Right atrium auricular region (tissue), 2 donors: ENCODE data around the gene CHST14. TPM values are rescaled to one million over a fixed set of nuclear protein-coding genes. Genes with fewer than 3 reads are reported as not detected.

Source experiments
- DNase-seq: peaks from one replicate; pipeline ENCODE4 v3.0.0-alpha.2; 2019; ENCODE audit warnings: low spot score
- H3K27ac ChIP-seq, 2 donors: fragments of 200-600 bp; sonication (generic); 1 replicate in 1 of 2; 2 replicates in 1 of 2; pipeline ENCODE4 v1.5.1; 2016 to 2019
- H3K27me3 ChIP-seq, 2 donors: fragments of 200-600 bp; sonication (generic); one replicate each; pipeline versions ENCODE4 v1.5.1 to v1.6.0; 2017 to 2019
- H3K36me3 ChIP-seq: fragments of 200-600 bp; sonication (generic); one replicate; pipeline ENCODE4 v1.5.1; 2016
- H3K4me1 ChIP-seq, 2 donors: fragments of 200-600 bp; sonication (generic); one replicate each; pipeline versions ENCODE4 v1.5.1 to v1.6.0; 2017 to 2019
- H3K4me3 ChIP-seq, 2 donors: fragments of 200-600 bp; sonication (generic); 1 replicate in 1 of 2; 2 replicates in 1 of 2; pipeline ENCODE4 v1.5.1; 2017 to 2019; ENCODE audit warnings: mild to moderate bottlenecking in 1 of 2, moderate library complexity in 1 of 2
- H3K9me3 ChIP-seq, 2 donors: fragments of 200-600 bp; sonication (generic); one replicate each; pipeline ENCODE4 v1.5.1; 2019
- CTCF ChIP-seq, 2 donors: fragments of 200-600 bp; sonication (generic); IDR thresholded peaks; one replicate each; pipeline ENCODE4 v1.5.1; 2019; ENCODE audit warnings: antibody characterized with exemption in 2 of 2
- total RNA-seq, 2 donors: library from RNA; depleted of rRNA; stranded (reverse); fragments of >200 nt; gene quantifications; one replicate each; pipeline ENCODE4 v1.1.0, GENCODE V29; 2016

Gene CHST14
- total RNA-seq, 2 donors from 2014 or later = 13.2 to 14.2 TPM

- Histone ChIP-seq H3K27me3 (no peaks in the 10 kb centered on the region), H3K4me1 (peaks cover 0 to 42% of the 10 kb centered on the region in 2 donors), H3K9me3 (no peaks in the 10 kb centered on the region), H3K4me3 (peak overlapping the region; percentile 22 to 54), H3K36me3 (no peaks in the 10 kb centered on the region), H3K27ac (peak overlapping the region in 1 of 2 donors; percentile 7)
- no peak for TF ChIP-seq CTCF (IDR thresholded peaks at IDR 0.05)
- no peak for DNase-seq
These were observed 34.5 kb upstream of the CHST14 start for GRCh38 chr15:40436116-40436891.

GRCh38 chr15:40436892-40437751 lies 33.7 kb upstream of the CHST14 start:
- Histone ChIP-seq H3K4me3 (peak overlapping the region; percentile 22 to 54), H3K27ac (no peak overlapping the region), H3K36me3 (no peaks in the 10 kb centered on the region), H3K4me1 (peaks cover 0 to 42% of the 10 kb centered on the region in 2 donors), H3K27me3 (no peaks in the 10 kb centered on the region), H3K9me3 (no peaks in the 10 kb centered on the region)
- no peak for TF ChIP-seq CTCF (IDR thresholded peaks at IDR 0.05)
- DNase-seq = no peak

- Histone ChIP-seq H3K27me3 (no peaks in the 10 kb centered on the region), H3K4me3 (no peak overlapping the region), H3K9me3 (no peaks in the 10 kb centered on the region), H3K36me3 (no peaks in the 10 kb centered on the region), H3K27ac (peak overlapping the region in 1 of 2 donors; percentile 85), H3K4me1 (peaks cover 0 to 51% of the 10 kb centered on the region in 2 donors)
- DNase-seq = no peak
- no peak for TF ChIP-seq CTCF (IDR thresholded peaks at IDR 0.05)
These were observed 32.8 kb upstream of the CHST14 start for GRCh38 chr15:40437752-40438687.

GRCh38 chr15:40438712-40439111 lies 32.1 kb upstream of the CHST14 start:
- Histone ChIP-seq H3K27me3 (no peaks in the 10 kb centered on the region), H3K27ac (peak overlapping the region; percentile 75 to 85), H3K4me1 (peaks cover 0 to 58% of the 10 kb centered on the region in 2 donors), H3K9me3 (no peaks in the 10 kb centered on the region), H3K4me3 (no peak overlapping the region), H3K36me3 (no peaks in the 10 kb centered on the region)
- no peak for TF ChIP-seq CTCF (IDR thresholded peaks at IDR 0.05)
- DNase-seq = no peak

- DNase-seq = no peak
- peak overlapping the region; percentile 93 to 95 for H3K4me3 ChIP-seq
- TF ChIP-seq CTCF (IDR thresholded peaks at IDR 0.05) = no peak
- no peaks in the 10 kb centered on the region for H3K27me3 ChIP-seq
- no peaks in the 10 kb centered on the region for H3K36me3 ChIP-seq
- H3K27ac ChIP-seq = peak overlapping the region; percentile 75 to 85
- H3K9me3 ChIP-seq = no peaks in the 10 kb centered on the region
- peaks cover 0 to 66% of the 10 kb centered on the region in 2 donors for H3K4me1 ChIP-seq
These were observed 31.3 kb upstream of the CHST14 start for GRCh38 chr15:40439461-40439959.
